BE2C (cell line): ENCODE data around the gene TTLL11.

Experiments used
- DNase-seq: peaks from one replicate; pipeline ENCODE4 v3.0.0-alpha.2; 2020
- H3K27me3 ChIP-seq: fragments of 250-450 bp; sonication (Bioruptor Pico); 2 replicates; pipeline ENCODE4 v1.5.1; 2020; ENCODE audit warnings: mild to moderate bottlenecking
- H3K36me3 ChIP-seq: fragments of 250-450 bp; sonication (Bioruptor Pico); 2 replicates; pipeline ENCODE4 v1.5.1; 2020; ENCODE audit warnings: mild to moderate bottlenecking
- H3K4me1 ChIP-seq: fragments of 250-450 bp; sonication (Bioruptor Pico); 2 replicates; pipeline ENCODE4 v1.5.1; 2020
- H3K4me3 ChIP-seq: 2 replicates; pipeline ENCODE4 v1.5.1; 2011; ENCODE audit warnings: low read depth, low read length
- H3K9me3 ChIP-seq: fragments of 250-450 bp; sonication (Bioruptor Pico); 2 replicates; pipeline ENCODE4 v1.5.1; 2020
- TF ChIP-seq, protein P1 (sequence below): IDR thresholded peaks from 2 replicates; pipeline ENCODE4 v1.5.1; 2012; ENCODE audit warnings: mild to moderate bottlenecking, low read depth, low read length

The TTLL11 gene

DNA sequence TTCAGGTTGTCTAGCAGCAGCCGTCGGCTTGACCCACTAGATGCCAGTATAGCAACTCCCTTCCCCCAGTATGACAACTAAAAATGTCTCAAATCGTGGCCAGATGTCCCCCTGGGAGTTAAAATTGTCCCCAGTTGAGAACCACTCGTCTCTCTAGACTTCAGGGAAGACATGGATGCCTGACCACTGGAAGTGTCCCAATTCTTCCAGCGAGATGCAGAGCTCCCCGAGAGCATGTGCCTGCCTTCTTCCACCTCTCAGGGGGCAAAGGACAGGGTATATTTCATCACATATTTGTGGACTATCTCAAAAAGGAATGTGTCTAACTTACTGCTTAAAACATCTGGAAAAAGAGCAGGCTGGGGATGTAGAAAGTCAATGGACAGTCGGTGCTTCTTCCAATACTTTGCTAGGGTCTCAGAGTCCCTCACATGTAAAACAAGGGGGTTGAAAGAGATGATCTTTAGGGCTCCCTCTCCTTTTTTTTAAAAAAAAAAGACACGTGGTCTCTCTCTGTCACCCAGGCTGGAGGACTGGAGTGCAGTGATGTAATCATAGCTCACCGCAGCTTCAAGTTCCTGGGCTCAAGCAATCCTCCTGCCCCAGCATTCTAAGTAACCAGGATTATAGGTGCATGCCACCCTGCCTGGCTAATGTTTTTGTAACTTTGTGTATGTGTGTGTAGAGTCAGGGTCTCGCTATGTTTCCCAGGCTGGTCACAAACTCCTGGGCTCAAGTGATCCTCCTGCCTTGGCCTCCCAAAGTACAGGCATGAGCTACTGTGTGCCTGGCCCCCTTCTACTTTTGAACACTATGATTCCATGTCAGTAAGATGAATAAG lies 251.1 kb downstream of the TTLL11 start:
- Histone ChIP-seq H3K4me3 (no peak overlapping the region), H3K27me3 (no peaks in the 10 kb centered on the region), H3K4me1 (no peaks in the 10 kb centered on the region), H3K36me3 (no peaks in the 10 kb centered on the region), H3K9me3 (no peaks in the 10 kb centered on the region)
- no peak for DNase-seq
- TF ChIP-seq, protein P1, sequence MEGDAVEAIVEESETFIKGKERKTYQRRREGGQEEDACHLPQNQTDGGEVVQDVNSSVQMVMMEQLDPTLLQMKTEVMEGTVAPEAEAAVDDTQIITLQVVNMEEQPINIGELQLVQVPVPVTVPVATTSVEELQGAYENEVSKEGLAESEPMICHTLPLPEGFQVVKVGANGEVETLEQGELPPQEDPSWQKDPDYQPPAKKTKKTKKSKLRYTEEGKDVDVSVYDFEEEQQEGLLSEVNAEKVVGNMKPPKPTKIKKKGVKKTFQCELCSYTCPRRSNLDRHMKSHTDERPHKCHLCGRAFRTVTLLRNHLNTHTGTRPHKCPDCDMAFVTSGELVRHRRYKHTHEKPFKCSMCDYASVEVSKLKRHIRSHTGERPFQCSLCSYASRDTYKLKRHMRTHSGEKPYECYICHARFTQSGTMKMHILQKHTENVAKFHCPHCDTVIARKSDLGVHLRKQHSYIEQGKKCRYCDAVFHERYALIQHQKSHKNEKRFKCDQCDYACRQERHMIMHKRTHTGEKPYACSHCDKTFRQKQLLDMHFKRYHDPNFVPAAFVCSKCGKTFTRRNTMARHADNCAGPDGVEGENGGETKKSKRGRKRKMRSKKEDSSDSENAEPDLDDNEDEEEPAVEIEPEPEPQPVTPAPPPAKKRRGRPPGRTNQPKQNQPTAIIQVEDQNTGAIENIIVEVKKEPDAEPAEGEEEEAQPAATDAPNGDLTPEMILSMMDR = no peak

DNA sequence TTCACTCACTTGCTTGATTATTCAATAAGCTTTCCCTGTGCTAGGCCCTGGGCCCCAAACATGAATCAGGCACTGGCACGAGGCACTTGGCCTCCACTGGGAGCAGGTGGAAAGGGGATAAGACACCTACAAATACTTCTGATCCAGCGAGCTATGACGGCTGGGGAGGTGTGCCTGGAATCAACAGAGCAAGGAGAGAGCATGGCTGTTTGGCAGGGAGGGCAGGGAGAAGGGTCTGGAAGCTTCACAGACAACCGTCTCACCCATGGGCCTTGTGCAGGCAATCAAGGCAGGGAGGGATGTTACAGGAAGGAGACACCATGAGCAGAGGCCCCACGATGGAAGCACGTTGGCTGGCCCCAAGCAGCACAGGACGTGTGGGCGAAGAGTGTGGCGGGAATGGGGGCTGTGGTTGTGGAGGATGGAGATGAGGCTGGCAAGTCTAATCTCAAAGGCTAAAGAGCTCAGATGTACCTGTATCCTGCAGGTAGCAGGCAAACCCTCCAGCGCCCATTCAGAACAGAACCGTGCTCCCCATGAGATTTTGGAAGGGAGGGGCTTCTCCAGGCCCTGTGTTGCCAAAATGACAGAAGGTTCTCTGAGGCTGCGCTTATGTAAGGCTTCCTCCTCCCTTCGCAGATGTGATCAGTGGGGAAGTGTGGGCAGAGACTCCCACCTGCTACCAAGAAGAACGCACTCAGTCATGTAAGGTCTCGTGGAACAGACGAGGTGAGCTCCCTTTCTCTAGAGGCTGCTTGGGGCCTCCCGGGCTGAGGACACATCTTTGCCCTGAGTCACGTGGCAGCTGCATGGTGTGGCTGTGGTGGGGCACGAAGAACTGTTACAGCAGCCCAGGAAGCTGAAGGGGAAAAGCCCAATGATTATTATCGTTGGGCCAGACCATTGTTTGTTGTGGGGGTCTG lies 252.0 kb downstream of the TTLL11 start:
- Histone ChIP-seq H3K9me3 (no peaks in the 10 kb centered on the region), H3K27me3 (no peaks in the 10 kb centered on the region), H3K36me3 (no peaks in the 10 kb centered on the region), H3K4me1 (no peaks in the 10 kb centered on the region), H3K4me3 (no peak overlapping the region)
- no peak for DNase-seq
- TF ChIP-seq, protein P1 = no peak

DNA sequence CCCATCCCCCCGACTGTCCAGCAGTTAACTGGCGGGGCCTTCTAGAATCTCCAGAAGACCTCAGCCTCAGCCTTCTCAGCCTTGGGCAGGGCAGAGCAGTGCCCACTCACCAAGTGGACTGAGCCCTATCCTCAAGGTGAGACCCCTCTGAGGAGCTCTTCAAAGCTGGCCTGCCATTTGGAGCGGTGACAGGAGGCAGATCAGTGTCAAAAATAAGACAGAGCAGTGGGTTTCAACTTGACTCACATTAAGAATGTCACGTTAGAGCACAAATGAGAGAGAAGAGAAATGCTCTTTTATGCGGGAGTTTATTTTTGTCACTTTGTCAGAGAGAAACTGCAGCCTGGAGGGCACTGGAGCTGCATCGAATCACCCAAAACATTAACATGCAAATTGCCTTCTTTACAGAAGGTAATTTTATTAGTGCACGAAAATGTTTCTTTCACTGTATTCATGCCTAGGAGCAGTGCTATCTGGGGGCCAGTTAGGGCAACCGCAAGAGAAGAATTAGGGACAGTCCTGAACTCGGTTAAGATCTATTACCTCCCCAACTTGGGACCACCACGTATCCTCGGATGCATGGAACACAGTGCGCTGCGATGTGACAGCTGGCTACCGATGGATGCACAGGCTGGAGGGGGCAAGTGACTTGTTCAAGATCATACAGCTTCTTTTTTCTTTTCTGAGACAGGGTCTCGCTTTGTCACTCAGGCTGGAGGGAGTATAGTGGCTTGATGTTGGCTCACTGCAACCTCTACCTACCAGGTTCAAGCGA lies 253.2 kb downstream of the TTLL11 start:
- no peak for DNase-seq
- no peaks in the 10 kb centered on the region for H3K27me3 ChIP-seq
- H3K4me3 ChIP-seq = no peak overlapping the region
- no peaks in the 10 kb centered on the region for H3K9me3 ChIP-seq
- H3K4me1 ChIP-seq = no peaks in the 10 kb centered on the region
- TF ChIP-seq, protein P1 = no peak
- H3K36me3 ChIP-seq = no peaks in the 10 kb centered on the region

DNA sequence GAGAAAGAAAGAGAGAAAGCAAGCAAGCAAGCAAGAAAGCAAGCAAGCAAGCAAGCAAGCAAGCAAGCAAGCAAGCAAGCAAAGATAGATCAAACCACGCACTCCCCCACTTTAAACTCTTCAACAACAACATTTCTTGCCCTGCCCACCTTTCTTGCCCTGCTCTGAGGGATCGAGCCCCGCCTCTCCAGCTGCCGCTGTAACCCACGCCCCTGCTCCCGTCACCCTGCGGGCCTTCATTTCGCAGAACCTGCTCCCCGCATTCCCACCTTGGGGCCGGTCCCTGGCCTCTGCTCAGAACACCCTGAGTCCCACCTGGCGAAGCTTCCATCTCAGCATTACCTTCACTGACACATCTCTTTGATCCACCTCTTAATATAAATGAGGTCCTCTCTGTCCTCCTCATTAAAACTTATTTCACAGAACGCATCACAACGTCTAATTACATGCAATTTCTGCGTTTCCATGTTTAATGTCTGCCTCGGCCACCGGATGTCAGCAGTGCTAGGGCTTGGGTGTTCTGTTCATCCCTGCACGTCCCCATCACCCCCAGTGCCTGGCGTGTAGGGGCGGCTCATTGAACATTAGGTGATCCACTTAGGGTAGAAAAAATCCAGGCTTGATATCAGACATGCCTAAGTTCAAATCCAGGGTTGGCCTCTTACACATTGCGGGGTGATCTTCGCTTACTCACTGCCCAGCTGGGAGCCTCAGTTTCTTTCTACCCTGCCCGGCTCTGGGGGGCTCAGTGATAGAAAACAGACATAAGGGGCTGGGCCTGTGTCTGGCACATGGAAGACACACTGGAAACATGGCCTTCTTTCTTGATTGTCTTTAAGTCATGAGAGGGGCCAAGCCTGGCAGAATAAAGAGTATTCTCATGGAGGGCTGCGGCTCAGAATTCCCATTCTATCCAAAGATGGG lies 254.1 kb downstream of the TTLL11 start:
- DNase-seq = no peak
- TF ChIP-seq, protein P1 = 0 out of 2 replicates have a peak, but pooled peaks have one; percentile 5
- H3K9me3 ChIP-seq = no peaks in the 10 kb centered on the region
- no peaks in the 10 kb centered on the region for H3K4me1 ChIP-seq
- H3K36me3 ChIP-seq = no peaks in the 10 kb centered on the region
- no peaks in the 10 kb centered on the region for H3K27me3 ChIP-seq
- no peak overlapping the region for H3K4me3 ChIP-seq

DNA sequence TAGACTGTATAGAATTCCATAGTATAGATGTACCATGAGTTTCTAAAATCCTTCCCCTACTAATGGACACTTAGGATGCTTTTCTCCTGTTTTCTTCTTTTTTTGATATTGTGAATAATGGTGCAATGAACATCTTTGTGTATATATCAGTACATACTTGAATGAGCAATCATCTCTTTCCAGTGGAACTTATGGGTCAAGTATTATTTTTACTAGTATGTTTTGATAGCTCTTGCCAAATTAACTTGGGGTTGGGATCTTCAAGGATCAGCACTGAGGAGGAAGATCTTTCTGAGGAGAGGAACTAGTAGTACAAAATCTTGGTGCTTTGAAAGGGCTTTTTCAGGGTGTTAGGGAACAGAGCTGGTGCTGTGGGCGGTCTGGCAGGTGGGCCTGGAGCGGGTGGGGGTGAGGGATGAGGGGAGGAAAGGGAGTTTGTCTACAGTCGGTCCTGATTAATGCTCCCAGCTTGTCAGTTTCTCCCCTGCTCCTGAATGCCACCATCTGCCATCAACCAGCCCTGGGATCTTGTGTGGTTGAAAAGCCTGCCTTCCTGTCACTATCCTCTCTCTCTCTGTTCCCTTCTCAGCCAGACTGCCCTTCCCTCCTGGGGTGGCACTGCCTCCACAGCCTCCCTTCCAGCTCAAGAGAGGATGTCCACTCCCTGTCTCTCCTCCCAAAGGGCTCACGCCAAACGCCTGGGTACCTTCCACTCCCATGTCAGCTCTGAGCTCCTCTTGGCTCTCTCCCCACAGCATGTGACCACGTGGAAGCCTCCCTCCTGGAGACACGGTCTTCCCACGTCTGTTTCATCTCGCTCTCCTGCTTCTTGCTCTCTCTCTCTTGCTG lies 255.8 kb downstream of the TTLL11 start:
- TF ChIP-seq, protein P1 = no peak
- no peaks in the 10 kb centered on the region for H3K27me3 ChIP-seq
- no peaks in the 10 kb centered on the region for H3K4me1 ChIP-seq
- H3K9me3 ChIP-seq = no peaks in the 10 kb centered on the region
- H3K4me3 ChIP-seq = no peak overlapping the region
- H3K36me3 ChIP-seq = no peaks in the 10 kb centered on the region
- no peak for DNase-seq
